ENCODE data around the gene DERA. TPM values are rescaled to one million over a fixed set of nuclear protein-coding genes. Genes with fewer than 3 reads are reported as not detected.
"Not testable (repeated sequence)": the region's sequence is repeated elsewhere in the genome, so short reads cannot be mapped to it uniquely, and the experiment has no call there.

DERA gene
- total and polyA plus RNA-seq, 9 of the 15 experiments (the other 6 are each of a cell fraction or from before 2014, with no cell fraction given): 5.5 to 15.5 (median 7.8) TPM

GRCh38 chr12:15942475-15942874 is 31.3 kb downstream of the DERA start:
- Histone ChIP-seq H3K9me1 (ENCODE audit: control insufficient read depth, insufficient read depth, low read length) (no peaks in the 10 kb centered on the region), H3K27me3 (ENCODE audit: control insufficient read depth in 2 of 2, insufficient read depth in 2 of 2, low read length in 2 of 2) (no peaks in the 10 kb centered on the region), H3K4me2 (ENCODE audit: insufficient read depth, low read length) (no peak overlapping the region), H4K20me1 (replicated peaks; ENCODE audit: control insufficient read depth, insufficient read depth, low read length) (no peaks in the 10 kb centered on the region), H3K36me3 (ENCODE audit: control insufficient read depth, insufficient read depth, low read length) (no peaks in the 10 kb centered on the region), H3K4me1 (replicated peaks in 1 of 2; ENCODE audit: control insufficient read depth in 2 of 2, insufficient read depth in 2 of 2, low read length in 2 of 2) (no peaks in the 10 kb centered on the region; a peak in 1 of 5 replicates), H3K27ac (ENCODE audit: extremely low read depth, low read depth, low read length) (no peak overlapping the region), H3K9me3 (replicated peaks; ENCODE audit: control insufficient read depth, insufficient read depth, low read depth, low read length) (no peaks in the 10 kb centered on the region), H3K9ac (ENCODE audit: insufficient read depth in 1 of 2, low read depth in 2 of 2, low read length in 2 of 2) (no peak overlapping the region), H2AFZ (ENCODE audit: low read depth, low read length) (no peak overlapping the region), H3K79me2 (ENCODE audit: control insufficient read depth, insufficient read depth, low read length) (no peaks in the 10 kb centered on the region), H3K4me3 (no peak overlapping the region)
- DNase-seq (ENCODE audit: extremely low read depth in 1 of 4, low spot score in 3 of 4) (no peak), FAIRE-seq (no peak), ATAC-seq (no peak)
- ChIA-PET CTCF (ENCODE audit: low intra/inter-chr PET ratio) (no interaction called here), POLR2A (no interaction called here)
- in situ Hi-C loops (cut with MboI) (no loop called here), intact Hi-C loops (cut with micrococcal nuclease) (no loop called here)
- TF ChIP-seq LEF1 (IDR thresholded peaks at IDR 0.05) (no peak), CEBPG (CRISPR knock-in tag; IDR thresholded peaks at IDR 0.05) (no peak), CEBPG (tag; conservative IDR thresholded peaks at IDR 0.05 in 1 of 2, IDR thresholded peaks at IDR 0.05 in 1 of 2) (no peak), ILK (tag; IDR thresholded peaks at IDR 0.05; ENCODE audit: borderline replicate concordance, low read depth) (no peak)
- no TSS peak for BruUV-seq (replicated peaks)
- WGBS (ENCODE audit: insufficient coverage, low coverage, missing lambda C conversion rate): 12% methylated on average over 5 of the region's 5 CpGs

- H3K9me1 ChIP-seq (ENCODE audit: control insufficient read depth, insufficient read depth, low read length); H3K27me3 ChIP-seq (ENCODE audit: control insufficient read depth in 2 of 2, insufficient read depth in 2 of 2, low read length in 2 of 2); in situ Hi-C loops (cut with MboI); ATAC-seq; H2AFZ ChIP-seq (ENCODE audit: low read depth, low read length); H3K9me3 ChIP-seq (replicated peaks; ENCODE audit: control insufficient read depth, insufficient read depth, low read depth, low read length); H3K27ac ChIP-seq (ENCODE audit: extremely low read depth, low read depth, low read length); POLR2A ChIA-PET; H3K79me2 ChIP-seq (ENCODE audit: control insufficient read depth, insufficient read depth, low read length); intact Hi-C loops (cut with micrococcal nuclease); H3K4me2 ChIP-seq (ENCODE audit: insufficient read depth, low read length); H3K9ac ChIP-seq (ENCODE audit: insufficient read depth in 1 of 2, low read depth in 2 of 2, low read length in 2 of 2); H3K4me1 ChIP-seq (replicated peaks in 1 of 2; ENCODE audit: control insufficient read depth in 2 of 2, insufficient read depth in 2 of 2, low read length in 2 of 2); BruUV-seq (replicated peaks); H3K36me3 ChIP-seq (ENCODE audit: control insufficient read depth, insufficient read depth, low read length); DNase-seq (ENCODE audit: extremely low read depth in 1 of 4, low spot score in 3 of 4); CTCF ChIA-PET (ENCODE audit: low intra/inter-chr PET ratio); H3K4me3 ChIP-seq; H4K20me1 ChIP-seq (replicated peaks; ENCODE audit: control insufficient read depth, insufficient read depth, low read length); FAIRE-seq: not testable (repeated sequence)
- 0% methylated on average over 2 of the region's 5 CpGs for WGBS (ENCODE audit: insufficient coverage, low coverage, missing lambda C conversion rate)
Observed at GRCh38 chr12:15943519-15943918, 32.4 kb downstream of the DERA start.

All from K562 (cell line).